ENCODE measurements around the gene PHAF1. TPM values are rescaled to one million over a fixed set of nuclear protein-coding genes. Genes with fewer than 3 reads are reported as not detected.

The PHAF1 gene
- total and polyA plus RNA-seq, 2 donors (not counting 1 experiment from before 2014, with no cell fraction given) = 18.8 to 20.7 TPM

- Histone ChIP-seq H3K27me3 (replicated peaks in 1 of 4; ENCODE audit: control extremely low read depth in 1 of 4, control insufficient read depth in 3 of 4, insufficient read depth in 4 of 4, low read length in 3 of 4) (peaks cover 0 to 86% (median 48%) of the 10 kb centered on the region in 4 experiments), H3K4me3 (ENCODE audit: control extremely low read depth in 1 of 5, extremely low read depth in 1 of 5, insufficient read depth in 1 of 5, low read depth in 2 of 5, low read length in 4 of 5) (peak overlapping the region in 4 of 5 experiments; percentile 25 to 59 (median 48)), H3K9me3 (ENCODE audit: control extremely low read depth in 1 of 3, control insufficient read depth in 2 of 3, insufficient read depth in 1 of 3, low read length in 2 of 3) (peaks cover 0 to 18% (median 0%) of the 10 kb centered on the region in 3 donors), H3K9ac (ENCODE audit: low read length) (peak overlapping the region; percentile 63), H3K4me2 (replicated peaks; ENCODE audit: low read depth, low read length, poor library complexity, severe bottlenecking) (peak overlapping the region; percentile 98), H3K79me2 (ENCODE audit: control insufficient read depth, insufficient read depth, low read length) (no peaks in the 10 kb centered on the region), H3K36me3 (replicated peaks in 1 of 2; ENCODE audit: control extremely low read depth in 1 of 2, control insufficient read depth in 1 of 2, extremely low read depth in 1 of 2, insufficient read depth in 2 of 2, low read length in 1 of 2) (no peaks in the 10 kb centered on the region), H3K4me1 (ENCODE audit: control insufficient read depth in 2 of 2, insufficient read depth in 2 of 2, low read length in 2 of 2) (peaks cover 43 to 44% of the 10 kb centered on the region in 2 donors), H2AFZ (ENCODE audit: insufficient read depth, low read depth, low read length, poor library complexity, severe bottlenecking) (peak overlapping the region; percentile 50), H4K20me1 (ENCODE audit: control insufficient read depth, insufficient read depth, low read length, poor library complexity, severe bottlenecking) (peaks cover 4% of the 10 kb centered on the region), H3K27ac (ENCODE audit: low read length in 2 of 2) (no peak overlapping the region)
- WGBS (ENCODE audit: insufficient coverage) = 36% methylated on average over 29 of the region's 31 CpGs
- DNase-seq (no peak), ATAC-seq (ENCODE audit: low read depth) (no peak)
- Mint-ChIP-seq H3K4me1 (peaks cover 36% of the 10 kb centered on the region), H3K27me3 (peaks cover 58% of the 10 kb centered on the region), H3K9me3 (ENCODE audit: insufficient read depth) (no peaks in the 10 kb centered on the region), H3K4me3 (peak overlapping the region; percentile 87), H3K27ac (no peak overlapping the region)
- CTCF ChIA-PET = interaction anchor here (0.7 to 3.6 kb wide), 6 partner anchors 12 to 52 kb away, joined by 3 to 15 read pairs (median 4); partner anchors contain the start of genes FBXL8, TMEM208 and TRADD
- POLR2A ChIA-PET = no interaction called here
- intact Hi-C loops (cut with micrococcal nuclease) = no loop called here
- TF ChIP-seq CTCF (IDR thresholded peaks at IDR 0.05) (no peak), EZH2 (IDR thresholded peaks at IDR 0.05; ENCODE audit: borderline replicate concordance, insufficient read depth, low read depth, low read length, poor library complexity, severe bottlenecking) (no peak)
Measured at GRCh38 chr16:67174706-67175231, 65.0 kb downstream of the PHAF1 start.

- ChIA-PET CTCF (interaction anchor here (1.2 to 3.6 kb wide), 5 partner anchors 9 to 159 kb away, joined by 3 to 15 read pairs (median 4); partner anchors contain the start of genes FBXL8 and TRADD), POLR2A (interaction anchor here (0.7 kb wide), 1 partner anchor 14 kb away, joined by 4 read pairs; no protein-coding TSS in a partner anchor)
- H3K27ac Mint-ChIP-seq = no peak overlapping the region
- no peak overlapping the region for H2AFZ ChIP-seq (ENCODE audit: insufficient read depth, low read depth, low read length, poor library complexity, severe bottlenecking)
- H4K20me1 ChIP-seq (ENCODE audit: control insufficient read depth, insufficient read depth, low read length, poor library complexity, severe bottlenecking) = peaks cover 4% of the 10 kb centered on the region
- no peak overlapping the region for H3K9ac ChIP-seq (ENCODE audit: low read length)
- intact Hi-C loops (cut with micrococcal nuclease) = no loop called here
- DNase-seq (no peak), ATAC-seq (ENCODE audit: low read depth) (no peak)
- H3K4me1 ChIP-seq (ENCODE audit: control insufficient read depth in 2 of 2, insufficient read depth in 2 of 2, low read length in 2 of 2) = peaks cover 30 to 31% of the 10 kb centered on the region in 2 donors
- H3K27ac ChIP-seq (ENCODE audit: low read length in 2 of 2) = no peak overlapping the region
- peaks cover 43% of the 10 kb centered on the region for H3K27me3 Mint-ChIP-seq
- no peaks in the 10 kb centered on the region for H3K9me3 Mint-ChIP-seq (ENCODE audit: insufficient read depth)
- no peak overlapping the region for H3K4me3 ChIP-seq (ENCODE audit: control extremely low read depth in 1 of 5, extremely low read depth in 1 of 5, insufficient read depth in 1 of 5, low read depth in 2 of 5, low read length in 4 of 5)
- peaks cover 25% of the 10 kb centered on the region for H3K4me1 Mint-ChIP-seq
- no peaks in the 10 kb centered on the region for H3K79me2 ChIP-seq (ENCODE audit: control insufficient read depth, insufficient read depth, low read length)
- H3K4me3 Mint-ChIP-seq = peak overlapping the region; percentile 80
- H3K4me2 ChIP-seq (replicated peaks; ENCODE audit: low read depth, low read length, poor library complexity, severe bottlenecking) = no peak overlapping the region
- 96% methylated on average over 12 of the region's 12 CpGs for WGBS (ENCODE audit: insufficient coverage)
- no peaks in the 10 kb centered on the region for H3K36me3 ChIP-seq (replicated peaks in 1 of 2; ENCODE audit: control extremely low read depth in 1 of 2, control insufficient read depth in 1 of 2, extremely low read depth in 1 of 2, insufficient read depth in 2 of 2, low read length in 1 of 2)
- TF ChIP-seq CTCF (IDR thresholded peaks at IDR 0.05) (no peak), EZH2 (IDR thresholded peaks at IDR 0.05; ENCODE audit: borderline replicate concordance, insufficient read depth, low read depth, low read length, poor library complexity, severe bottlenecking) (no peak)
- H3K27me3 ChIP-seq (replicated peaks in 1 of 4; ENCODE audit: control extremely low read depth in 1 of 4, control insufficient read depth in 3 of 4, insufficient read depth in 4 of 4, low read length in 3 of 4) = peaks cover 0 to 73% (median 32%) of the 10 kb centered on the region in 4 experiments
- H3K9me3 ChIP-seq (ENCODE audit: control extremely low read depth in 1 of 3, control insufficient read depth in 2 of 3, insufficient read depth in 1 of 3, low read length in 2 of 3) = peaks cover 0 to 10% (median 0%) of the 10 kb centered on the region in 3 donors
Measured at GRCh38 chr16:67176662-67177061, 66.9 kb downstream of the PHAF1 start.
